ENCODE results near the gene TCHP.

TCHP gene

DNA sequence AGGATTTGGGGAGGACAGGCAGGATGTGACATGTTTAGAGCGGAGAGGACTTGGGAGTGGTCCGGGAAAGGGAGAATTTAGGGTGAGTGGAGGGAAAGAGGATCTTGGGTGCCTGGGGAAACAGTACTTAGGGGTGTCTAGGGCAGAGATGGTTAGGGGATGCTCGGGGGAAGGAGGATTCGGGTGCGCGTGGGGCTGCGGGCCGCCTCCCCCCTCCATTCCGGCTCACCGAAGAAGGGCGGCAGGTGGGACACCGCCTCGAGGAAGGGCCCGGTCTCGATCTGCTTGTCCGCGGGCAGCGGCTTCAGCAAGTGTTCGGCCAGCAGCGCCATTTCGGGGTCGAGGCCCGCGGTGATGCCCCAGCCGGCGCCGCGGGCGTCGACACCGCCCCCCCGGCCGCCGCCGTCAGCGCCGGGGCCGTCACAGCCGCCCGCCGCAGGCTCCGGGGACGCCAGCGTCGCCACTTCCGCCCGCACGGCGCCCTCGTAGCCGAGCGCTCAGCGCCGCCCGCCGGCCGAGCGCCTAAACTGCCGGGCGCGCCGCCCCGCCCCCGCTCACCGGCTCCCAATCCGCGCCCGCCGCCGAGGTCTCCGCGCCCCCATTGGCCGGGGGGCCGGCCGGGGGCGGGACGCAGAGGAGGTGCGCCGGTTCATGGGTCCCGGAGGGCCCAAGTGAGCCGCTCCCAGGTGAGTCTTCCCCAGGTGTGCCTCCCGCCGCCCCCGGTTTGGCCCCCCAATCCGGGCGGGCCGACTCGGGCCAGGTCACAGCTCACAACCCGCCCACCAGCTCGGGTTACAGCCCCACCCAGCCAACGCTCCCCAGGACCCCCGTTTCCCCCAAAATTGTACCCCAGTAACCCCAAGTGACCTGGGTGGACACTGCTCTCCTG, 19.8 kb upstream of the TCHP start, which contains the start of gene GLTP:
GLTP (minus strand) TSS at position 499 of the 889 bp plus-strand sequence; CDS start at position 332, 167 bp downstream.
- Histone ChIP-seq H3K27ac (peak within 1 kb of the TSS; percentile 66 to 89), H3K4me3 (peak within 1 kb of the TSS; percentile 94)
- peak; percentile 81 for DNase-seq (ENCODE audit: low spot score)
- TF ChIP-seq, protein P1, sequence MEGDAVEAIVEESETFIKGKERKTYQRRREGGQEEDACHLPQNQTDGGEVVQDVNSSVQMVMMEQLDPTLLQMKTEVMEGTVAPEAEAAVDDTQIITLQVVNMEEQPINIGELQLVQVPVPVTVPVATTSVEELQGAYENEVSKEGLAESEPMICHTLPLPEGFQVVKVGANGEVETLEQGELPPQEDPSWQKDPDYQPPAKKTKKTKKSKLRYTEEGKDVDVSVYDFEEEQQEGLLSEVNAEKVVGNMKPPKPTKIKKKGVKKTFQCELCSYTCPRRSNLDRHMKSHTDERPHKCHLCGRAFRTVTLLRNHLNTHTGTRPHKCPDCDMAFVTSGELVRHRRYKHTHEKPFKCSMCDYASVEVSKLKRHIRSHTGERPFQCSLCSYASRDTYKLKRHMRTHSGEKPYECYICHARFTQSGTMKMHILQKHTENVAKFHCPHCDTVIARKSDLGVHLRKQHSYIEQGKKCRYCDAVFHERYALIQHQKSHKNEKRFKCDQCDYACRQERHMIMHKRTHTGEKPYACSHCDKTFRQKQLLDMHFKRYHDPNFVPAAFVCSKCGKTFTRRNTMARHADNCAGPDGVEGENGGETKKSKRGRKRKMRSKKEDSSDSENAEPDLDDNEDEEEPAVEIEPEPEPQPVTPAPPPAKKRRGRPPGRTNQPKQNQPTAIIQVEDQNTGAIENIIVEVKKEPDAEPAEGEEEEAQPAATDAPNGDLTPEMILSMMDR (IDR thresholded peaks at IDR 0.05), result no peak

GRCh38 chr12:109880938-109881337, 19.1 kb upstream of the TCHP start:
- peak overlapping the region in 1 of 2 donors; percentile 89 for H3K27ac ChIP-seq
- no peak for DNase-seq (ENCODE audit: low spot score)
- peak overlapping the region; percentile 94 for H3K4me3 ChIP-seq
- TF ChIP-seq, protein P1 (IDR thresholded peaks at IDR 0.05), result no peak

DNA sequence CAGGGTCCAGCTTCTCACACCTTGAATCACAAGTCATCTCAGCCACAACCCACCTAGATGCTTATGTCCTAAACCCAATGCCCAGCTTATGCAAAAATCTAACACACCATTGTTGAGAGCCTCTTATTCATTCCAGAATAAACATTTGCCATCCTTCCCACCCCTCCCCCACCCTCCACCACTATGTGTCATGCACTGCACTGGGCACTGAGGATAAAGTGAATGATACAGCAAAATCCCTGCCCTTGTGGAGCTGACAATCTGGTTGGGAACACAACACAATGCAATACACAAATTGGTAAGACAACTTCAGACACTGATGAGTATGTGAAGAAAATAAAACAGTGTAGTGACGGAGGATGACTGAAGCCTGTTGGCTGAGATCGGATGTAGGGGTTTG, 18.3 kb upstream of the TCHP start:
- Histone ChIP-seq H3K4me3 (no peak overlapping the region), H3K27ac (no peak overlapping the region)
- TF ChIP-seq, protein P1 (IDR thresholded peaks at IDR 0.05), result no peak
- no peak for DNase-seq (ENCODE audit: low spot score)

GRCh38 chr12:109883461-109883860, 16.6 kb upstream of the TCHP start:
- TF ChIP-seq, protein P1 (IDR thresholded peaks at IDR 0.05), result no peak
- Histone ChIP-seq H3K4me3 (no peak overlapping the region), H3K27ac (no peak overlapping the region)
- no peak for DNase-seq (ENCODE audit: low spot score)

DNA sequence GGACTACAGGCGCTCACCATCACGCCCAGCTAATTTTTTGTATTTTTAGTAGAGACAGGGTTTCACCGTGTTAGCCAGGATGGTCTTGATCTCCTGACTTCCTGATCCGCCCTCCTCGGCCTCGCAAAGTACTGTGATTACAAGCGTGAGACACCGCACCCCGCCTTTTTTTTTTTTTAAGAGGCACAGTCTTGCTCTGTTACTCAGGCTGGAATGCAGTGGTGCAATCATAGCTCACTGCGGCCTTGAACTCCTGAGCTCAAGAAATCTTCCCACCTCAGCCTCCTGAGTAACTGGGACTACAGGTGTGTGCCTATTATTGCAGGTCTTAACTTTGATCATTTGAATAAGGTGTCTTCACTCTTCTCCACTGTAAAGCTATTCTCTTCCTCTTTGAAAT, 14.5 kb upstream of the TCHP start:
- no peak overlapping the region for H3K27ac ChIP-seq
- H3K4me3 ChIP-seq, result no peak overlapping the region
- no peak for DNase-seq (ENCODE audit: low spot score)
- TF ChIP-seq, protein P1 (IDR thresholded peaks at IDR 0.05), result no peak

DNA sequence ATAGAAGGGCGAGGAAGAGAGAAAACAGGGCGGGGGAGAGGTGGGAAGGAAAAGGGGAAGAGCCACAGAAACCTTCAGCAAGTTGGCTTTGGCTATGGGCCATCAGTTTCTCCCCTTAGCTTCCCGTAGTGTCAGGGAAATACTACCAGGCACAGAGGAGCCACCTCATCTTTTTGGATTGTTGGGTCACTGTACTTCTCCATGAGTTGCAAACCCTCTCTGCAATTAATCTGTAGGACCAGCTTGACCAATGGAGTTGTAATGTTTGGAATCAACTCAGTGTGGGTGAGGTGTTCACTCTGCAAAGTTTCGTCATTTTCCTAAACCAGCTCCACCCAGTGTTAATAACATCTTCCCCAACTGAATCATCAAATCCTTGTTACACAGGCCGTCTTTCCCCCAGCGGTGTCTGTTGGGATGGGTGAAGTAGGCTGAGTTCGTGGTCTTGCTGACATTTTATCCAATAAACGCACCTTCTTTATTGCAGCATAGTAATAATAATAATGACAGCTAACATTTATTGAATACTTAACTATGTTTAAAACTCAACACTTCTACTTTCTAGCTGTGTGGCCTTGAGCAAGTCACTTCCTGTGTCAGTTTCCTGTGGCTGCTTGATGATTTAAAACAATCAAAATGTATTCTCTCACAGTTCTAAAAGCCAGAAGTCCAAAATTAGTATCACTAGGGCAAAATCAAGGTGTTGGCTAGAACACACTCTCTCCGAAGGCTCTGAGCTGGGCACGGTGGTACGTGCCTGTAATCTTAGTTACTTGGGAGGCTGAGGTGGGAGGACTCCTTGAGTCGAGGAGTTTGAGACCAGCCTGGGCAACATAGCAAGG, 11.7 kb upstream of the TCHP start:
- Histone ChIP-seq H3K4me3 (peak overlapping the region; percentile 4), H3K27ac (peak overlapping the region in 1 of 2 donors; percentile 70)
- TF ChIP-seq, protein P1 (IDR thresholded peaks at IDR 0.05), result no peak
- DNase-seq (ENCODE audit: low spot score), result no peak
